HG03103 (cell line): ENCODE results near the gene ETV7.
"Not testable (repeated sequence)": the region's sequence is repeated elsewhere in the genome, so short reads cannot be mapped to it uniquely, and the experiment has no call there.

ENCODE experiments used
- ATAC-seq: cut with Tn5 transposase; IDR thresholded peaks from one replicate; pipeline ENCODE4 v1.9.1; 2021; ENCODE audit warnings: low read depth; ENCODE audit not compliant: unreplicated experiment

Gene ETV7

GRCh38 chr6:36364669-36365479 is 22.6 kb downstream of the ETV7 start:
- no peak for ATAC-seq

- not testable (repeated sequence) for ATAC-seq
Observed at GRCh38 chr6:36364061-36364635, 23.3 kb downstream of the ETV7 start.

GRCh38 chr6:36363371-36363752 is 24.1 kb downstream of the ETV7 start:
- not testable (repeated sequence) for ATAC-seq

- no peak for ATAC-seq
Observed at GRCh38 chr6:36362551-36363370, 24.7 kb downstream of the ETV7 start.

GRCh38 chr6:36361071-36361470 is 26.4 kb downstream of the ETV7 start:
- ATAC-seq, result no peak

GRCh38 chr6:36360241-36361054 is 27.0 kb downstream of the ETV7 start:
- no peak for ATAC-seq

- ATAC-seq, result no peak
Observed at GRCh38 chr6:36358226-36358915, 29.1 kb downstream of the ETV7 start.

GRCh38 chr6:36357872-36358225 is 29.6 kb downstream of the ETV7 start:
- ATAC-seq, result no peak

- no peak for ATAC-seq
Observed at GRCh38 chr6:36355819-36356218, 31.6 kb downstream of the ETV7 start.

GRCh38 chr6:36353411-36353915 is 34.0 kb downstream of the ETV7 start:
- no peak for ATAC-seq

- no peak for ATAC-seq
Observed at GRCh38 chr6:36352477-36353157, 34.9 kb downstream of the ETV7 start.

GRCh38 chr6:36350681-36351571 is 36.5 kb downstream of the ETV7 start:
- ATAC-seq, result no peak

- no peak for ATAC-seq
Observed at GRCh38 chr6:36350082-36350481, 37.4 kb downstream of the ETV7 start.

- ATAC-seq, result no peak
Observed at GRCh38 chr6:36349240-36349639, 38.2 kb downstream of the ETV7 start.

- ATAC-seq, result no peak
Observed at GRCh38 chr6:36347621-36348020, 39.8 kb downstream of the ETV7 start.

GRCh38 chr6:36346486-36347273 is 40.8 kb downstream of the ETV7 start:
- ATAC-seq, result no peak

- ATAC-seq, result no peak
Observed at GRCh38 chr6:36345681-36346466, 41.6 kb downstream of the ETV7 start.
